ENCODE data around the gene SLC23A3.

Gene SLC23A3

DNA sequence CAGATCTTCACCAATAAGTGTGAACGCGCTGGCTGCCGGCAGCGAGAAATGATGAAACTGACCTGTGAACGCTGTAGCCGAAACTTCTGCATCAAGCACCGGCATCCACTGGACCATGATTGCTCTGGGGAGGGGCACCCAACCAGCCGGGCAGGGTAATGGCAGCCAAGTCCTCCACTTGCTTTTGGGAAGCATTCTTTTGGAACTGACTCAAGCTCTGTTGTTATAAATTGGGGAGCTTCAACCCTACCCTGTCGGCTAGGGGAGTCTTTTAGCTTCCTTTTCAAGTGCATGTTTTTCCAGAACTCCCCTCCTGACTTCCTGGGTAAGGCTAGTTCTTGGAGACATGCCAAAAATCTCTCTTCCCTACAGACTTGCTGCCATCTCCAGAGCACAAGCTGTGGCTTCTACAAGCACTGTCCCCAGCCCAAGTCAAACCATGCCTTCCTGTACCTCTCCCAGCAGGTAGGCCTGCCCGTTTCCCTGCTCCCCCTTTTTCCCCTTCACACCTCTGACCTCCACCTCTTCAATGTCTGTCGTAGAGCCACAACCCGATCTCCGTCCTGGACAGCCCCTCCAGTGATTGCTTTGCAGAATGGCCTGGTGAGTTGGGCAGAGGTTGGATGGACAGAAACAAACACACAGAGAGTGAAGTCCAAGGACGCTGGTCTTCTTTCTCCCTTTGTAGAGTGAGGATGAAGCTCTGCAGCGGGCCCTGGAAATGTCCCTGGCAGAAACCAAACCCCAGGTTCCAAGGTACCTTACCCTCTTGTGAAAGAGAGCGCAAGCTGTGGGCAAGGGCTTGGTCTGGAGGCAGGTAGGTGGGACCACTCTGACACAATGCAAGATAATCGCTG, 38.3 kb upstream of the SLC23A3 start:
- H3K27ac ChIP-seq (ENCODE audit: low read depth, low read length) = no peak overlapping the region
- H3K9me3 ChIP-seq (ENCODE audit: insufficient read depth, low read length) = no peaks in the 10 kb centered on the region
- TF ChIP-seq, protein P1, sequence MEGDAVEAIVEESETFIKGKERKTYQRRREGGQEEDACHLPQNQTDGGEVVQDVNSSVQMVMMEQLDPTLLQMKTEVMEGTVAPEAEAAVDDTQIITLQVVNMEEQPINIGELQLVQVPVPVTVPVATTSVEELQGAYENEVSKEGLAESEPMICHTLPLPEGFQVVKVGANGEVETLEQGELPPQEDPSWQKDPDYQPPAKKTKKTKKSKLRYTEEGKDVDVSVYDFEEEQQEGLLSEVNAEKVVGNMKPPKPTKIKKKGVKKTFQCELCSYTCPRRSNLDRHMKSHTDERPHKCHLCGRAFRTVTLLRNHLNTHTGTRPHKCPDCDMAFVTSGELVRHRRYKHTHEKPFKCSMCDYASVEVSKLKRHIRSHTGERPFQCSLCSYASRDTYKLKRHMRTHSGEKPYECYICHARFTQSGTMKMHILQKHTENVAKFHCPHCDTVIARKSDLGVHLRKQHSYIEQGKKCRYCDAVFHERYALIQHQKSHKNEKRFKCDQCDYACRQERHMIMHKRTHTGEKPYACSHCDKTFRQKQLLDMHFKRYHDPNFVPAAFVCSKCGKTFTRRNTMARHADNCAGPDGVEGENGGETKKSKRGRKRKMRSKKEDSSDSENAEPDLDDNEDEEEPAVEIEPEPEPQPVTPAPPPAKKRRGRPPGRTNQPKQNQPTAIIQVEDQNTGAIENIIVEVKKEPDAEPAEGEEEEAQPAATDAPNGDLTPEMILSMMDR (IDR thresholded peaks at IDR 0.05; ENCODE audit: insufficient read depth, low read length, poor library complexity, severe bottlenecking) = no peak
- no peak for TF ChIP-seq EZH2phosphoT487 (conservative IDR thresholded peaks at IDR 0.05; ENCODE audit: low read length)
- H3K4me3 ChIP-seq (ENCODE audit: insufficient read depth, low read length, poor library complexity, severe bottlenecking) = no peak overlapping the region
- H3F3A ChIP-seq (ENCODE audit: insufficient read depth) = no peaks in the 10 kb centered on the region
- H3K27me3 ChIP-seq (ENCODE audit: low read length) = no peaks in the 10 kb centered on the region
- H3K9ac ChIP-seq (ENCODE audit: low read length) = peak overlapping the region; percentile 68; the same call in 1 of the 2 replicates
- H4K20me1 ChIP-seq (ENCODE audit: low read depth, low read length) = no peaks in the 10 kb centered on the region
- no peaks in the 10 kb centered on the region for H3K36me3 ChIP-seq (ENCODE audit: low read length)
- no peaks in the 10 kb centered on the region for H3K9me2 ChIP-seq (replicated peaks; ENCODE audit: insufficient read depth, low read length)
- no peaks in the 10 kb centered on the region for H3K79me2 ChIP-seq (ENCODE audit: insufficient read depth, low read length)
- no peak overlapping the region for H2AFZ ChIP-seq (ENCODE audit: low read depth, low read length, severe bottlenecking)
- H3K4me2 ChIP-seq (ENCODE audit: low read depth, low read length, poor library complexity, severe bottlenecking) = no peak overlapping the region

DNA sequence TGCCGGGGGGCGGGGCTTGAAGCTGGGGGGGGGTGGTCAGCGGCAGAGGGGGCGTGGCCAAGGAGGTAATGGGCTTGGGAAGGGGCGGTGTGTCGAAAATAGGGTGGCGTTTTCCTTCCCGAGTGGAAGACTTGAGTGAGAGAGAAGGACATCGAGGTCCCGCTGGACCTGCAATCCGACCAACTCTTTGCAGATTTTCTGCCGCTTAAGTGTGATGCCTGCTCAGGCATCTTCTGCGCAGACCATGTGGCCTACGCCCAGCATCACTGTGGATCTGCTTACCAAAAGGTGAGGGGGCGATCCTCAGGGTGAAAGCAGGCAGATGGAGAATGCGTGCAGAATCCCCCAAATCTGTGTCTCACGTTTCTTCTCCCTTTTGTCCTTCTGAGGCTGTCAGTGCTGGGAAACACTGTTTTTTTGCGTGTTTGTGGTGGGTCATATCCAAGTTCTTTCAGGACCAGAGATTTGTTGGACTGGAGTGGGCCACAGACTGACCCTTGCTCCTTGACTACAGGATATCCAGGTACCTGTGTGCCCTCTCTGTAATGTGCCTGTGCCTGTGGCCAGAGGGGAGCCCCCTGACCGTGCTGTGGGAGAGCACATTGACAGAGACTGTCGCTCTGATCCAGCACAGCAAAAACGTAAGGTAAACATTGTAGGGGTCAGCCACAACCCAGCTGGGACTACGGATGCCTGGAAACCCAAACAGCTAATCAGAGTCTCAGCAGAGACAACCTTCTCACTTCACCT, 37.5 kb upstream of the SLC23A3 start:
- Histone ChIP-seq H3K27me3 (ENCODE audit: low read length) (no peaks in the 10 kb centered on the region), H3K9me3 (ENCODE audit: insufficient read depth, low read length) (no peaks in the 10 kb centered on the region), H3K36me3 (ENCODE audit: low read length) (no peaks in the 10 kb centered on the region), H3F3A (ENCODE audit: insufficient read depth) (no peaks in the 10 kb centered on the region), H2AFZ (ENCODE audit: low read depth, low read length, severe bottlenecking) (peak overlapping the region; percentile 36), H4K20me1 (ENCODE audit: low read depth, low read length) (no peaks in the 10 kb centered on the region), H3K9me2 (replicated peaks; ENCODE audit: insufficient read depth, low read length) (no peaks in the 10 kb centered on the region), H3K27ac (ENCODE audit: low read depth, low read length) (peak overlapping the region; percentile 73), H3K79me2 (ENCODE audit: insufficient read depth, low read length) (no peaks in the 10 kb centered on the region), H3K4me3 (ENCODE audit: insufficient read depth, low read length, poor library complexity, severe bottlenecking) (peak overlapping the region; percentile 60), H3K4me2 (ENCODE audit: low read depth, low read length, poor library complexity, severe bottlenecking) (peak overlapping the region; percentile 79), H3K9ac (ENCODE audit: low read length) (peak overlapping the region; percentile 68)
- no peak for TF ChIP-seq EZH2phosphoT487 (conservative IDR thresholded peaks at IDR 0.05; ENCODE audit: low read length)
- TF ChIP-seq, protein P1 (IDR thresholded peaks at IDR 0.05; ENCODE audit: insufficient read depth, low read length, poor library complexity, severe bottlenecking) = no peak

DNA sequence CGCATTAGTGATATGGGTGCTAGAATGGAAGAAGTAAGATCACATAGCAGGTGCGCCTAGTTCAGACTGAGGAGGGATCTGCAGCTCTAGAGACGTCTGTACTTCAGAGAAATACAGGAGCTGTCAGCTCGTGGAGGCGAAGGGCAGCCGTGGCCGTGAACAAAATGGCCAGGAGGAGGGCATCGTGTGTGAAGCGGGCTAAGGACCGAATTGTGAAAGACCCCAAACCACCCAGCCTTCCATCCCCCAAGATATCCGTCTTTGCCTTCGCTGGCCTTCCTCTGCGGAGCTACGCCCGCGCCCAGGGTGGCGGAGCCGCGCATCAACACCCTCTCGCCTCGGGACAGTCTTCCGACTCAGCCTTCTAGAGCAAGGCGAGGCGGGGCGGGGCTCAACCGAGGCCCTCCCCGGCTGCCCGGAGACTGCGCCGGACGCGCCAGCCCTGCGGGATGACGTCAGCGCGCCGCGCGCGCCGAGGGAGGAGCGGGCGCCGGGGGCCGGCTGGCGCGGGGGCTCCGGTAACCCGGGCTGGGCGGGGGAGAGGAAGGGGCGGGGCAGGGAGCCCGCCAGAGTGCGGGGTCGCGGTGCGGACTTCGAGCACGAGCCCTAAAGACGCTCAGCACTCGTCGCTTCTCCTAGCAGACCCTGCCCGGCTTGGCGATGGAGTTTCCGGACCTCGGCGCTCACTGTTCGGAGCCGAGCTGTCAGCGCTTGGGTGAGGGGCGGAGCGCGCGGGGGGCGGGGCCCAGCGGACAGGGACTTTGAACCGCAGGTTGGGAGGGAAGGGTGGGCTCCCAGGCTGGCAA, 36.7 kb upstream of the SLC23A3 start, which contains the start of gene ZFAND2B:
TSS of gene ZFAND2B (plus strand) at position 455 of the 806 bp plus-strand sequence. CDS start at position 661, 206 bp downstream.
- H3K27ac ChIP-seq (ENCODE audit: low read depth, low read length) = peak within 1 kb of the TSS; percentile 73
- no peaks in the 10 kb centered on the region for H3K9me3 ChIP-seq (ENCODE audit: insufficient read depth, low read length)
- peak within 1 kb of the TSS; percentile 60 for H3K4me3 ChIP-seq (ENCODE audit: insufficient read depth, low read length, poor library complexity, severe bottlenecking)
- H3F3A ChIP-seq (ENCODE audit: insufficient read depth) = no peaks in the 10 kb centered on the region
- H4K20me1 ChIP-seq (ENCODE audit: low read depth, low read length) = no peaks in the 10 kb centered on the region
- H2AFZ ChIP-seq (ENCODE audit: low read depth, low read length, severe bottlenecking) = peak within 1 kb of the TSS; percentile 82
- H3K9me2 ChIP-seq (replicated peaks; ENCODE audit: insufficient read depth, low read length) = no peaks in the 10 kb centered on the region
- H3K4me2 ChIP-seq (ENCODE audit: low read depth, low read length, poor library complexity, severe bottlenecking) = peak within 1 kb of the TSS; percentile 79
- no peaks in the 10 kb centered on the region for H3K79me2 ChIP-seq (ENCODE audit: insufficient read depth, low read length)
- H3K9ac ChIP-seq (ENCODE audit: low read length) = peak within 1 kb of the TSS; percentile 68
- H3K27me3 ChIP-seq (ENCODE audit: low read length) = no peaks in the 10 kb centered on the region
- no peaks in the 10 kb centered on the region for H3K36me3 ChIP-seq (ENCODE audit: low read length)
- TF ChIP-seq, protein P1 (IDR thresholded peaks at IDR 0.05; ENCODE audit: insufficient read depth, low read length, poor library complexity, severe bottlenecking) = no peak
- no peak for TF ChIP-seq EZH2phosphoT487 (conservative IDR thresholded peaks at IDR 0.05; ENCODE audit: low read length)

Measured in SU-DHL-6 (cell line).